Uterus (tissue), 2 donors: ENCODE results near the gene ITPKC.

Experiments used
- CTCF ChIP-seq, 4 experiments: fragments of 200-600 bp in 2 of 4; fragments of 450-650 bp in 2 of 4; sonication (generic) in 2 of 4; IDR thresholded peaks; one replicate each; pipeline ENCODE4 v1.5.1; 2016 to 2019; ENCODE audit warnings: antibody characterized with exemption in 4 of 4, mild to moderate bottlenecking in 2 of 4, moderate library complexity in 1 of 4
- POLR2A ChIP-seq, 2 donors: fragments of 450-650 bp; IDR thresholded peaks; one replicate each; pipeline ENCODE4 v1.6.1; 2016; ENCODE audit warnings: antibody characterized with exemption in 2 of 2, mild to moderate bottlenecking in 1 of 2, moderate library complexity in 1 of 2

GRCh38 chr19:40717325-40717879, 490 bp downstream of the ITPKC start:
- TF ChIP-seq CTCF (IDR thresholded peaks at IDR 0.05) (no peak), POLR2A (IDR thresholded peaks at IDR 0.05) (no peak)
